HepG2 (cell line): Measurements from ENCODE around the gene INTS2. TPM values are rescaled to one million over a fixed set of nuclear protein-coding genes. Genes with fewer than 3 reads are reported as not detected.
A peak's percentile ranks its signal among the peaks of the same experiment; 100 is the strongest.

ENCODE experiments used
- ATF7-NPFF ChIP-seq: sonication (generic); formaldehyde crosslinking; IDR thresholded peaks from 2 replicates; pipeline ENCODE4 v1.8.1; 2023; ENCODE audit warnings: mild to moderate bottlenecking, low read depth, missing genetic modification reagents, moderate library complexity
- CERS6 ChIP-seq: sonication (generic); formaldehyde crosslinking; IDR thresholded peaks from 2 replicates; pipeline ENCODE4 v1.5.0; 2020; ENCODE audit warnings: missing genetic modification reagents
- GATAD2A ChIP-seq: IDR thresholded peaks from 2 replicates; pipeline ENCODE4 v1.6.1; 2016
- HCFC1 ChIP-seq: fragments of 150-350 bp; IDR thresholded peaks from 2 replicates; pipeline ENCODE4 v1.6.1; 2014; ENCODE audit warnings: low read depth, low read length
- KDM5A ChIP-seq: fragments of 200-600 bp; sonication (generic); IDR thresholded peaks from 2 replicates; pipeline ENCODE4 v1.7.0; 2018; ENCODE audit warnings: antibody characterized with exemption, mild to moderate bottlenecking, low read length, borderline replicate concordance
- TFDP1 ChIP-seq: IDR thresholded peaks from 2 replicates; pipeline ENCODE4 v1.6.1; 2016; ENCODE audit warnings: missing compliant biosample characterization, missing genetic modification reagents, borderline replicate concordance
- WIZ ChIP-seq: sonication (generic); formaldehyde crosslinking; IDR thresholded peaks from 2 replicates; pipeline ENCODE4 v1.5.1; 2020; ENCODE audit warnings: mild to moderate bottlenecking, missing genetic modification reagents
- ZBTB38 ChIP-seq: sonication (generic); formaldehyde crosslinking; IDR thresholded peaks from 2 replicates; pipeline ENCODE4 v1.5.1; 2020; ENCODE audit warnings: mild to moderate bottlenecking, missing genetic modification reagents
- ZNF180 ChIP-seq: sonication (generic); formaldehyde crosslinking; IDR thresholded peaks from 2 replicates; pipeline ENCODE4 v1.4.0; 2020; ENCODE audit warnings: low read depth, missing genetic modification reagents, borderline replicate concordance
- ZNF33A ChIP-seq: sonication (generic); formaldehyde crosslinking; IDR thresholded peaks from 2 replicates; pipeline ENCODE4 v1.5.1; 2020; ENCODE audit warnings: missing genetic modification reagents, mild to moderate bottlenecking, moderate library complexity, borderline replicate concordance
- ZNF761 ChIP-seq: sonication (generic); formaldehyde crosslinking; conservative IDR thresholded peaks from 2 replicates; pipeline ENCODE4 v1.4.0; 2020; ENCODE audit warnings: mild to moderate bottlenecking, missing genetic modification reagents
- ZNF772 ChIP-seq: sonication (generic); formaldehyde crosslinking; IDR thresholded peaks from 2 replicates; pipeline ENCODE4 v1.5.0; 2020; ENCODE audit warnings: mild to moderate bottlenecking, missing genetic modification reagents
- ZZZ3 ChIP-seq: sonication (generic); formaldehyde crosslinking; IDR thresholded peaks from 2 replicates; pipeline ENCODE4 v1.4.0; 2020; ENCODE audit warnings: missing genetic modification reagents, mild to moderate bottlenecking, borderline replicate concordance
- polyA plus RNA-seq, 8 experiments: library from polyadenylated mRNA; depleted of rRNA in 3 of 8; stranded (reverse) in 7 of 8; unstranded in 1 of 8; fragments of >200 nt; fragmentation: Illumina TruSeq in 4 of 8; extraction: Trizol in 4 of 8; gene quantifications; 2 replicates each; pipeline versions ENCODE4 v1.2.1 to v1.2.3, GENCODE V29; 2011 to 2016; ENCODE audit warnings: low read depth in 4 of 8, missing spikeins in 1 of 8, mixed read lengths in 1 of 8; ENCODE audit not compliant: insufficient read depth in 1 of 8
- total RNA-seq, 5 experiments: library from RNA; depleted of rRNA; stranded (reverse); fragments of >200 nt; fragmentation: Illumina TruSeq; extraction: Trizol; gene quantifications; 2 replicates each; pipeline ENCODE4 v1.2.3, GENCODE V29; 2016; ENCODE audit warnings: low read depth in 1 of 5
- TF ChIP-seq, protein P1 (sequence below): sonication (generic); formaldehyde crosslinking; IDR thresholded peaks from 2 replicates; pipeline ENCODE4 v1.5.1; 2020; ENCODE audit warnings: mild to moderate bottlenecking, missing genetic modification reagents
- TF ChIP-seq, protein P2 (sequence below): sonication (generic); formaldehyde crosslinking; IDR thresholded peaks from 2 replicates; pipeline ENCODE4 v1.4.0; 2020; ENCODE audit warnings: missing genetic modification reagents, borderline replicate concordance
- TF ChIP-seq, protein P3 (sequence below): sonication (generic); formaldehyde crosslinking; IDR thresholded peaks from 2 replicates; pipeline ENCODE4 v1.9.0; 2022; ENCODE audit warnings: missing genetic modification reagents, mild to moderate bottlenecking, borderline replicate concordance
- TF ChIP-seq, protein P4 (sequence below): sonication (generic); formaldehyde crosslinking; IDR thresholded peaks from 2 replicates; pipeline ENCODE4 v1.4.0; 2020; ENCODE audit warnings: missing genetic modification reagents

INTS2 gene
- total and polyA plus RNA-seq, 2 of the 13 experiments (the other 11 are each of a cell fraction or from before 2014, with no cell fraction given): 20.5 to 30.2 TPM

- TF ChIP-seq ZNF33A (no peak; the same call in 1 of the 2 replicates), TFDP1 (peak; percentile 98), ZNF772 (CRISPR knock-in tag) (no peak), KDM5A (peak; percentile 89), ZNF180 (no peak), ZZZ3 (CRISPR knock-in tag) (no peak; the same call in 1 of the 2 replicates), WIZ (0 out of 2 replicates have a peak, but pooled peaks have one; percentile 72), CERS6 (CRISPR knock-in tag) (no peak), ZBTB38 (CRISPR knock-in tag) (peak; percentile 65; the same call in 1 of the 2 replicates), HCFC1 (no peak), GATAD2A (CRISPR knock-in tag) (0 out of 2 replicates have a peak, but pooled peaks have one; percentile 23), ZNF761 (CRISPR knock-in tag) (peak; percentile 76; the same call in 1 of the 2 replicates), ATF7-NPFF (peak; percentile 81)
- TF ChIP-seq, protein P1, sequence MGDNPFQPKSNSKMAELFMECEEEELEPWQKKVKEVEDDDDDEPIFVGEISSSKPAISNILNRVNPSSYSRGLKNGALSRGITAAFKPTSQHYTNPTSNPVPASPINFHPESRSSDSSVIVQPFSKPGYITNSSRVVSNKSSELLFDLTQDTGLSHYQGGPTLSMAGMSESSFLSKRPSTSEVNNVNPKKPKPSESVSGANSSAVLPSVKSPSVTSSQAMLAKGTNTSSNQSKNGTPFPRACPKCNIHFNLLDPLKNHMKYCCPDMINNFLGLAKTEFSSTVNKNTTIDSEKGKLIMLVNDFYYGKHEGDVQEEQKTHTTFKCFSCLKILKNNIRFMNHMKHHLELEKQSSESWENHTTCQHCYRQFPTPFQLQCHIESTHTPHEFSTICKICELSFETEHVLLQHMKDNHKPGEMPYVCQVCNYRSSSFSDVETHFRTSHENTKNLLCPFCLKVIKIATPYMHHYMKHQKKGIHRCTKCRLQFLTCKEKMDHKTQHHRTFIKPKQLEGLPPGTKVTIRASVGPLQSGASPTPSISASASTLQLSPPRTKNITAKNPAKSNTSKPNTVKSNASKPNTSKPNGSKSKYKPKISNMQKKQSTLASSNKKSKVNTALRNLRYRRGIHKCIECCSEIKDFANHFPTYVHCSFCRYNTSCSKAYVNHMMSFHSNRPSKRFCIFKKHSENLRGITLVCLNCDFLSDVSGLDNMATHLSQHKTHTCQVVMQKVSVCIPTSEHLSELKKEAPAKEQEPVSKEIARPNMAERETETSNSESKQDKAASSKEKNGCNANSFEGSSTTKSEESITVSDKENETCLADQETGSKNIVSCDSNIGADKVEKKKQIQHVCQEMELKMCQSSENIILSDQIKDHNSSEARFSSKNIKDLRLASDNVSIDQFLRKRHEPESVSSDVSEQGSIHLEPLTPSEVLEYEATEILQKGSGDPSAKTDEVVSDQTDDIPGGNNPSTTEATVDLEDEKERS: peak; percentile 74
- TF ChIP-seq, protein P2, sequence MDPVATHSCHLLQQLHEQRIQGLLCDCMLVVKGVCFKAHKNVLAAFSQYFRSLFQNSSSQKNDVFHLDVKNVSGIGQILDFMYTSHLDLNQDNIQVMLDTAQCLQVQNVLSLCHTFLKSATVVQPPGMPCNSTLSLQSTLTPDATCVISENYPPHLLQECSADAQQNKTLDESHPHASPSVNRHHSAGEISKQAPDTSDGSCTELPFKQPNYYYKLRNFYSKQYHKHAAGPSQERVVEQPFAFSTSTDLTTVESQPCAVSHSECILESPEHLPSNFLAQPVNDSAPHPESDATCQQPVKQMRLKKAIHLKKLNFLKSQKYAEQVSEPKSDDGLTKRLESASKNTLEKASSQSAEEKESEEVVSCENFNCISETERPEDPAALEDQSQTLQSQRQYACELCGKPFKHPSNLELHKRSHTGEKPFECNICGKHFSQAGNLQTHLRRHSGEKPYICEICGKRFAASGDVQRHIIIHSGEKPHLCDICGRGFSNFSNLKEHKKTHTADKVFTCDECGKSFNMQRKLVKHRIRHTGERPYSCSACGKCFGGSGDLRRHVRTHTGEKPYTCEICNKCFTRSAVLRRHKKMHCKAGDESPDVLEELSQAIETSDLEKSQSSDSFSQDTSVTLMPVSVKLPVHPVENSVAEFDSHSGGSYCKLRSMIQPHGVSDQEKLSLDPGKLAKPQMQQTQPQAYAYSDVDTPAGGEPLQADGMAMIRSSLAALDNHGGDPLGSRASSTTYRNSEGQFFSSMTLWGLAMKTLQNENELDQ (CRISPR knock-in tag): no peak
- TF ChIP-seq, protein P3, sequence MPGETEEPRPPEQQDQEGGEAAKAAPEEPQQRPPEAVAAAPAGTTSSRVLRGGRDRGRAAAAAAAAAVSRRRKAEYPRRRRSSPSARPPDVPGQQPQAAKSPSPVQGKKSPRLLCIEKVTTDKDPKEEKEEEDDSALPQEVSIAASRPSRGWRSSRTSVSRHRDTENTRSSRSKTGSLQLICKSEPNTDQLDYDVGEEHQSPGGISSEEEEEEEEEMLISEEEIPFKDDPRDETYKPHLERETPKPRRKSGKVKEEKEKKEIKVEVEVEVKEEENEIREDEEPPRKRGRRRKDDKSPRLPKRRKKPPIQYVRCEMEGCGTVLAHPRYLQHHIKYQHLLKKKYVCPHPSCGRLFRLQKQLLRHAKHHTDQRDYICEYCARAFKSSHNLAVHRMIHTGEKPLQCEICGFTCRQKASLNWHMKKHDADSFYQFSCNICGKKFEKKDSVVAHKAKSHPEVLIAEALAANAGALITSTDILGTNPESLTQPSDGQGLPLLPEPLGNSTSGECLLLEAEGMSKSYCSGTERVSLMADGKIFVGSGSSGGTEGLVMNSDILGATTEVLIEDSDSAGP (CRISPR knock-in tag): peak; percentile 74; the same call in 1 of the 2 replicates
- TF ChIP-seq, protein P4, sequence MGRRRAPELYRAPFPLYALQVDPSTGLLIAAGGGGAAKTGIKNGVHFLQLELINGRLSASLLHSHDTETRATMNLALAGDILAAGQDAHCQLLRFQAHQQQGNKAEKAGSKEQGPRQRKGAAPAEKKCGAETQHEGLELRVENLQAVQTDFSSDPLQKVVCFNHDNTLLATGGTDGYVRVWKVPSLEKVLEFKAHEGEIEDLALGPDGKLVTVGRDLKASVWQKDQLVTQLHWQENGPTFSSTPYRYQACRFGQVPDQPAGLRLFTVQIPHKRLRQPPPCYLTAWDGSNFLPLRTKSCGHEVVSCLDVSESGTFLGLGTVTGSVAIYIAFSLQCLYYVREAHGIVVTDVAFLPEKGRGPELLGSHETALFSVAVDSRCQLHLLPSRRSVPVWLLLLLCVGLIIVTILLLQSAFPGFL (CRISPR knock-in tag): no peak
These were observed 64.6 kb downstream of the INTS2 start, which contains the start of gene BRIP1 (continued) for GRCh38 chr17:61862975-61863800.
